Lung (tissue), 12 donors: ENCODE results near the gene PRSS23. TPM values are rescaled to one million over a fixed set of nuclear protein-coding genes. Genes with fewer than 3 reads are reported as not detected.

Source experiments
- ATAC-seq: fragments of 200-7000 bp; cut with Tn5 transposase; one replicate; pipeline ENCODE4 v1.9.1; 2020; ENCODE audit warnings: moderate number of reproducible peaks; ENCODE audit not compliant: insufficient read depth, low FRiP score
- DNase-seq, 3 donors: peaks; one replicate each; pipeline ENCODE4 v3.0.0-alpha.2; 2013 to 2017
- H3K27ac ChIP-seq, 2 donors: one replicate each; pipeline ENCODE4 v1.5.1; 2013; ENCODE audit warnings: mild to moderate bottlenecking in 2 of 2, moderate library complexity in 2 of 2, control low read depth in 1 of 2, inconsistent platforms in 1 of 2, low read depth in 1 of 2, low read length in 1 of 2
- H3K27me3 ChIP-seq, 3 donors: one replicate each; pipeline ENCODE4 v1.5.1; 2013; ENCODE audit warnings: low read length in 2 of 3; ENCODE audit not compliant: control insufficient read depth in 3 of 3, insufficient read depth in 3 of 3
- H3K36me3 ChIP-seq, 4 donors: one replicate each; pipeline ENCODE4 v1.5.1; 2013; ENCODE audit warnings: low read length in 4 of 4, mild to moderate bottlenecking in 1 of 4, moderate library complexity in 1 of 4; ENCODE audit not compliant: control insufficient read depth in 4 of 4, insufficient read depth in 4 of 4
- H3K4me1 ChIP-seq, 5 donors: one replicate each; pipeline ENCODE4 v1.5.1; 2013; ENCODE audit warnings: low read length in 5 of 5, mild to moderate bottlenecking in 2 of 5, moderate library complexity in 1 of 5; ENCODE audit not compliant: control insufficient read depth in 5 of 5, insufficient read depth in 5 of 5
- H3K4me3 ChIP-seq: one replicate; pipeline ENCODE4 v1.5.1; 2013; ENCODE audit warnings: mild to moderate bottlenecking, control low read depth, moderate library complexity
- H3K9ac ChIP-seq, 2 donors: one replicate each; pipeline ENCODE4 v1.5.1; 2013; ENCODE audit warnings: low read length in 2 of 2, control low read depth in 1 of 2; ENCODE audit not compliant: insufficient read depth in 1 of 2
- H3K9me3 ChIP-seq, 4 donors: one replicate each; pipeline ENCODE4 v1.5.1; 2013; ENCODE audit warnings: low read length in 3 of 4, mild to moderate bottlenecking in 1 of 4, moderate library complexity in 1 of 4; ENCODE audit not compliant: control insufficient read depth in 4 of 4, insufficient read depth in 3 of 4
- WGBS, 2 donors: extraction: QIAGEN DNeasy Blood & Tissue Kit; methylation state at CpG; one replicate each; pipeline ENCODE4 v1.1.7; 2013; 5-methylcytosine and 5-hydroxymethylcytosine counted together
- polyA plus RNA-seq, 2 donors: library from polyadenylated mRNA; stranded (reverse); fragments of 200-250 nt; gene quantifications; one replicate each; pipeline ENCODE4 v1.2.1, GENCODE V29; 2013
- total RNA-seq, 2 donors: library from RNA; depleted of rRNA in 1 of 2; stranded (reverse); fragments of >200 nt in 1 of 2; gene quantifications; one replicate each; pipeline ENCODE4 v1.2.1, GENCODE V29; 2014 to 2021
- TF ChIP-seq, protein P1 (sequence below): IDR thresholded peaks from 2 replicates; pipeline ENCODE4 v1.5.1; 2012; ENCODE audit warnings: mild to moderate bottlenecking; ENCODE audit errors: control extremely low read depth, extremely low read depth
- donor health status: control.
- donor health status: control.
- donor health status: Bipolar disorder and iron deficiency.
- donor health status: healthy.
- donor health status: DM: yes; HTN: yes; CAD: no.

Gene PRSS23
- total and polyA plus RNA-seq, 4 donors: 9.9 to 86.7 (median 35.0) TPM

- Histone ChIP-seq H3K9me3 (no peaks in the 10 kb centered on the region), H3K9ac (no peak overlapping the region), H3K27ac (no peak overlapping the region), H3K36me3 (no peaks in the 10 kb centered on the region), H3K4me1 (peaks cover 0 to 8% (median 0%) of the 10 kb centered on the region in 5 donors), H3K4me3 (no peak overlapping the region), H3K27me3 (no peaks in the 10 kb centered on the region)
- 82 to 87% methylated on average over 7 of the region's 7 CpGs for whole genome bisulfite sequencing, 2 donors
- TF ChIP-seq, protein P1, sequence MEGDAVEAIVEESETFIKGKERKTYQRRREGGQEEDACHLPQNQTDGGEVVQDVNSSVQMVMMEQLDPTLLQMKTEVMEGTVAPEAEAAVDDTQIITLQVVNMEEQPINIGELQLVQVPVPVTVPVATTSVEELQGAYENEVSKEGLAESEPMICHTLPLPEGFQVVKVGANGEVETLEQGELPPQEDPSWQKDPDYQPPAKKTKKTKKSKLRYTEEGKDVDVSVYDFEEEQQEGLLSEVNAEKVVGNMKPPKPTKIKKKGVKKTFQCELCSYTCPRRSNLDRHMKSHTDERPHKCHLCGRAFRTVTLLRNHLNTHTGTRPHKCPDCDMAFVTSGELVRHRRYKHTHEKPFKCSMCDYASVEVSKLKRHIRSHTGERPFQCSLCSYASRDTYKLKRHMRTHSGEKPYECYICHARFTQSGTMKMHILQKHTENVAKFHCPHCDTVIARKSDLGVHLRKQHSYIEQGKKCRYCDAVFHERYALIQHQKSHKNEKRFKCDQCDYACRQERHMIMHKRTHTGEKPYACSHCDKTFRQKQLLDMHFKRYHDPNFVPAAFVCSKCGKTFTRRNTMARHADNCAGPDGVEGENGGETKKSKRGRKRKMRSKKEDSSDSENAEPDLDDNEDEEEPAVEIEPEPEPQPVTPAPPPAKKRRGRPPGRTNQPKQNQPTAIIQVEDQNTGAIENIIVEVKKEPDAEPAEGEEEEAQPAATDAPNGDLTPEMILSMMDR: no peak
- ATAC-seq (no peak), DNase-seq (no peak)
Measured at GRCh38 chr11:86812322-86812670, 12.0 kb downstream of the PRSS23 start.

GRCh38 chr11:86812981-86813380 lies 12.6 kb downstream of the PRSS23 start:
- peaks cover 0 to 8% (median 0%) of the 10 kb centered on the region in 5 donors for H3K4me1 ChIP-seq
- H3K36me3 ChIP-seq: no peaks in the 10 kb centered on the region
- WGBS, 2 donors: 90 to 93% methylated on average over 1 of the region's 1 CpG
- H3K4me3 ChIP-seq: no peak overlapping the region
- no peaks in the 10 kb centered on the region for H3K9me3 ChIP-seq
- no peak for DNase-seq
- H3K27ac ChIP-seq: no peak overlapping the region
- ATAC-seq: no peak
- TF ChIP-seq, protein P1: no peak
- no peak overlapping the region for H3K9ac ChIP-seq
- no peaks in the 10 kb centered on the region for H3K27me3 ChIP-seq

- Histone ChIP-seq H3K4me3 (no peak overlapping the region), H3K27me3 (no peaks in the 10 kb centered on the region), H3K4me1 (peaks cover 0 to 16% (median 0%) of the 10 kb centered on the region in 5 donors), H3K27ac (no peak overlapping the region), H3K9me3 (no peaks in the 10 kb centered on the region), H3K36me3 (no peaks in the 10 kb centered on the region), H3K9ac (no peak overlapping the region)
- ATAC-seq: no peak
- 51 to 57% methylated on average over 3 of the region's 3 CpGs for WGBS, 2 donors
- TF ChIP-seq, protein P1: no peak
- peak in 2 of 3 donors; percentile 16 to 51 for DNase-seq
Measured at GRCh38 chr11:86814775-86815174, 14.4 kb downstream of the PRSS23 start.

- H3K27me3 ChIP-seq: no peaks in the 10 kb centered on the region
- peaks cover 0 to 16% (median 0%) of the 10 kb centered on the region in 5 donors for H3K4me1 ChIP-seq
- no peak overlapping the region for H3K9ac ChIP-seq
- no peaks in the 10 kb centered on the region for H3K9me3 ChIP-seq
- H3K36me3 ChIP-seq: no peaks in the 10 kb centered on the region
- no peak overlapping the region for H3K27ac ChIP-seq
- H3K4me3 ChIP-seq: no peak overlapping the region
- DNase-seq (no peak), ATAC-seq (no peak)
- TF ChIP-seq, protein P1: no peak
- WGBS, 2 donors: 68 to 93% methylated on average over 2 of the region's 2 CpGs
Measured at GRCh38 chr11:86815726-86816125, 15.4 kb downstream of the PRSS23 start.
